ENCODE results near the gene LPAR2.

The LPAR2 gene

DNA sequence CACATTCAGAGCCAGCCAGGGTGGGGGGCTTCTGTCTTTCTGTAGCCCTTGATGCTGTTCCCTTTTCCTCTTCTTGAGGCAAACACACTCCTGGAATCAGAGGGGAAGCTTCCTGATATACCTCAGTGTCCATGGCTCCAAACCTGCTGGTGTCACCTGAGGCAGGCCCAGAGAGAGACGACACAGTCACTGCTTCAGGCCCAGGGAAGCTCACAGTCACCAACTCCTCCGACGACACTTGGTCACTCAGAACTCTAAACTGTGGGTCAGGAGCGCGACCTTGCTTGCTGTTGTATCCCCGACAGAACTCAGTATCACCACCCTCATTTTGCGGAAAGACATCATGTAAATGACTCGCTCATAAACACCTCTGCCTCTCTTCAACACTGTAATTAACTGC lies 34.3 kb upstream of the LPAR2 start:
- no peaks in the 10 kb centered on the region for H3K27me3 ChIP-seq (ENCODE audit: control insufficient read depth, insufficient read depth, low read length)
- H3K79me2 ChIP-seq: peaks cover 4% of the 10 kb centered on the region
- no peaks in the 10 kb centered on the region for H3K9me3 ChIP-seq (ENCODE audit: control insufficient read depth, low read length)
- peak overlapping the region; percentile 98 for H3K4me2 ChIP-seq (ENCODE audit: low read length)
- peak overlapping the region; percentile 81 for H3K4me3 ChIP-seq (ENCODE audit: low read depth, low read length)
- peak overlapping the region; percentile 88 for H3K27ac ChIP-seq
- H3K4me1 ChIP-seq: peaks cover 10% of the 10 kb centered on the region
- H3K36me3 ChIP-seq (ENCODE audit: control insufficient read depth, insufficient read depth, low read length): no peaks in the 10 kb centered on the region
- no peak overlapping the region for H3K9ac ChIP-seq
- no peak overlapping the region for H2AFZ ChIP-seq
- TF ChIP-seq, protein P1, sequence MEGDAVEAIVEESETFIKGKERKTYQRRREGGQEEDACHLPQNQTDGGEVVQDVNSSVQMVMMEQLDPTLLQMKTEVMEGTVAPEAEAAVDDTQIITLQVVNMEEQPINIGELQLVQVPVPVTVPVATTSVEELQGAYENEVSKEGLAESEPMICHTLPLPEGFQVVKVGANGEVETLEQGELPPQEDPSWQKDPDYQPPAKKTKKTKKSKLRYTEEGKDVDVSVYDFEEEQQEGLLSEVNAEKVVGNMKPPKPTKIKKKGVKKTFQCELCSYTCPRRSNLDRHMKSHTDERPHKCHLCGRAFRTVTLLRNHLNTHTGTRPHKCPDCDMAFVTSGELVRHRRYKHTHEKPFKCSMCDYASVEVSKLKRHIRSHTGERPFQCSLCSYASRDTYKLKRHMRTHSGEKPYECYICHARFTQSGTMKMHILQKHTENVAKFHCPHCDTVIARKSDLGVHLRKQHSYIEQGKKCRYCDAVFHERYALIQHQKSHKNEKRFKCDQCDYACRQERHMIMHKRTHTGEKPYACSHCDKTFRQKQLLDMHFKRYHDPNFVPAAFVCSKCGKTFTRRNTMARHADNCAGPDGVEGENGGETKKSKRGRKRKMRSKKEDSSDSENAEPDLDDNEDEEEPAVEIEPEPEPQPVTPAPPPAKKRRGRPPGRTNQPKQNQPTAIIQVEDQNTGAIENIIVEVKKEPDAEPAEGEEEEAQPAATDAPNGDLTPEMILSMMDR (IDR thresholded peaks at IDR 0.05): no peak

DNA sequence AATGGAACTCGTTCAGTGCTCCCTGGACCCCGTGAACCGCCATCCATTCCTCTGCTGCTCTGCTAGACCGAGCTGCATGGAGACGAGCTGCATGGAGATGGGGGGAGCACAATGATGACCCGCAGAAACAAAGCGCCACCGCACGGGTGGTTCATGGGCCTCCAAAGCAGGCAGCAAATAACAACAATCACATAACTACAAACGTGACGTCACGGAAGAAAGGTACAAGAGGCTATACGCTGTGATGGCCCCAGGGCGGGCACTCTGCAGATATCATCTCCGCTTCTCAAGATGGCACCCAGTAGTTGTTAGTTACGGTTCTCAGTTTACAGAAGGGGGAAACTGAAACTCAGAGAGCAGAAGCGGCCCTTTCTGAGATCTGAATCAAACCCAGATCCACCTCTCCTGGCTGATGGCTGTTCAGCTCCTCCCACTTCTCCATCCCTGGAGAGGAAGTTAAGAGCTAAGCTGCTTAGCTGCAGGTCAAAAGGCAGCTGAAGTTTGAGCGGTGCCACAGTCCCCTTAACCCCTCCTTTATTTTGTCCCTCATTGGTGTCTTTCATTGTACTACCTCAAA lies 33.7 kb upstream of the LPAR2 start:
- TF ChIP-seq, protein P1 (IDR thresholded peaks at IDR 0.05): no peak
- Histone ChIP-seq H3K79me2 (peaks cover 4% of the 10 kb centered on the region), H3K27me3 (ENCODE audit: control insufficient read depth, insufficient read depth, low read length) (no peaks in the 10 kb centered on the region), H3K4me1 (peaks cover 10% of the 10 kb centered on the region), H3K27ac (no peak overlapping the region), H3K4me3 (ENCODE audit: low read depth, low read length) (no peak overlapping the region), H3K36me3 (ENCODE audit: control insufficient read depth, insufficient read depth, low read length) (no peaks in the 10 kb centered on the region), H3K9me3 (ENCODE audit: control insufficient read depth, low read length) (no peaks in the 10 kb centered on the region), H2AFZ (no peak overlapping the region), H3K9ac (no peak overlapping the region), H3K4me2 (ENCODE audit: low read length) (no peak overlapping the region)

DNA sequence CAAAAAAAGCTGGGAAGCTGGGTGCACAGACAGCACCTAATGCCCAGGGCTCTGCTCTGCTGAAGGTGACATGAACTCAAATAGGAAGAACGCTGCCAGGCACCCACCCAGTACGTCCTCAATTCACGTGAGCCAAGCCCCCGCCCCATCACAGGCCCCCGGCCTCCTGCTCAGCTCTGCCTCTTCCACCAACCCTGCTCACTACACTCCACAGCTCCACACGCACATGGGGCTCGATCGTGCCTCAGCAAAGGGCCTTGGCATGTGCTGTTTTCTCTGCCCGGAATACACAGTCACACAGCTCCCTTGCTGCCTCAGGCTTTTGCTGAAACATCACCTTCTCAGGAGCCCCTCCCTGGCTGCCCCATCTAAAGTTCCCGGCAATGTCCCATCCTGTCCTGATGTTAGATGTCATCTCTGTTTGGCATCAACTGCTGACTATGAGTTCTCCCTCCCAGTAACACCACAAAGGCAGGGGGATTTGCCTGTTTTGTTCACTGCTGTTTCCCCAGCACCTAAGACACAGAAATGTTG lies 33.2 kb upstream of the LPAR2 start:
- Histone ChIP-seq H3K27me3 (ENCODE audit: control insufficient read depth, insufficient read depth, low read length) (no peaks in the 10 kb centered on the region), H3K79me2 (peaks cover 4% of the 10 kb centered on the region), H2AFZ (no peak overlapping the region), H3K27ac (no peak overlapping the region), H3K4me3 (ENCODE audit: low read depth, low read length) (no peak overlapping the region), H3K4me2 (ENCODE audit: low read length) (no peak overlapping the region), H3K36me3 (ENCODE audit: control insufficient read depth, insufficient read depth, low read length) (no peaks in the 10 kb centered on the region), H3K4me1 (peaks cover 10% of the 10 kb centered on the region), H3K9me3 (ENCODE audit: control insufficient read depth, low read length) (no peaks in the 10 kb centered on the region), H3K9ac (no peak overlapping the region)
- TF ChIP-seq, protein P1 (IDR thresholded peaks at IDR 0.05): no peak

DNA sequence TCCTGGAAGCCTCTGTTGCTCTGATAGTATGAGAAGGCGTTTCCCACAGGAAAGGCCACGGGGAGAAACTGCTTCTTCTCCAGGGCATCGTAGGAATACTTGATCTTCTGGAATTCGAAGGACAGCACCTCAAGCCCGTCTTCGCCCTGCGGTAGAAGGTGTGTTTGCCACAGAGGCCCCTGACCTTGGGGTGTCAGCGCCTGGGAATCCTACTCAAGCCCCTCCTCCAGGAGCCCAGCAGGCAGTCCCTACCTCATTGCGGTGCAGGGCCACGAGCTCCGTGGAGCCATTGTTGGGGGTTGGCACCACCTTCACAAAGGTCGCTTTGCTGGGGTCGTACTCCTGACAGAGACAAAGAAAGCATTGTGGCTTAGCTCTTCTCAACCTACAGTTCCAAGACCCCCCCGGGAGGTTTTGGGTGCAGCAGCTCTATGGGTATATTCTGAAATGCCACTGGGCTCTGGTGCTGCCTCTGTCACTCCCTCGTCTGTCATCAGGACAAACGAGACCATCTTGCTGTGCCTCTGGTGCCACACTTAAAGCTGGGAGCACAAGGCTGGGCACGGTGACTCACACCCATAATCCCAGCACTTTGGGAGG lies 31.7 kb upstream of the LPAR2 start:
- Histone ChIP-seq H3K79me2 (peaks cover 4% of the 10 kb centered on the region), H3K9me3 (ENCODE audit: control insufficient read depth, low read length) (no peaks in the 10 kb centered on the region), H3K27ac (no peak overlapping the region), H3K4me1 (peaks cover 10% of the 10 kb centered on the region), H2AFZ (no peak overlapping the region), H3K36me3 (ENCODE audit: control insufficient read depth, insufficient read depth, low read length) (no peaks in the 10 kb centered on the region), H3K27me3 (ENCODE audit: control insufficient read depth, insufficient read depth, low read length) (no peaks in the 10 kb centered on the region), H3K9ac (no peak overlapping the region), H3K4me2 (ENCODE audit: low read length) (no peak overlapping the region), H3K4me3 (ENCODE audit: low read depth, low read length) (no peak overlapping the region)
- TF ChIP-seq, protein P1 (IDR thresholded peaks at IDR 0.05): no peak

DNA sequence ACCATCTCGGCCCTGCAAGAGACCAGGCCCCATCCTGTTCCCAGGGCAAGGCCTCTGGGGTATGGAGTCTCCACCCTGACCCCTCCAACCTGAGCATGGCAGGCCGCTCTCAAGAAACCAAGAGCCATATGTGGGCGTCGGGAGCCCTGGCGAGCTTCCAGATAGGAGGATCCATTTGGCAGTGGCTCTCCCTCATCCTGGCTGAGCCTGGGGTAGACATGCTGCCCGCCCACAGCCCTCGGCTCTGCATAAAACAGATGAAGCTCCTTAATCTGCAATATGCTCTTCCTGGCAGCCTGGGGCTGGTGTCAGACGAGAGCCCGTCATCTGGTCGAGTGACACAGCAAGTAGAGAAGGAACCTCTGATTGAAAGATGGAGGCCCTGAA lies 29.4 kb upstream of the LPAR2 start:
- Histone ChIP-seq H3K9me3 (ENCODE audit: control insufficient read depth, low read length) (no peaks in the 10 kb centered on the region), H3K27me3 (ENCODE audit: control insufficient read depth, insufficient read depth, low read length) (no peaks in the 10 kb centered on the region), H3K4me3 (ENCODE audit: low read depth, low read length) (no peak overlapping the region), H3K36me3 (ENCODE audit: control insufficient read depth, insufficient read depth, low read length) (no peaks in the 10 kb centered on the region), H3K9ac (no peak overlapping the region), H3K27ac (no peak overlapping the region), H2AFZ (no peak overlapping the region), H3K4me1 (peaks cover 6% of the 10 kb centered on the region), H3K79me2 (peaks cover 2% of the 10 kb centered on the region), H3K4me2 (ENCODE audit: low read length) (no peak overlapping the region)
- TF ChIP-seq, protein P1 (IDR thresholded peaks at IDR 0.05): no peak
